GM21360 (cell line): ENCODE measurements around the gene LSM14B.

Experiments
- ATAC-seq: cut with Tn5 transposase; IDR thresholded peaks from one replicate; pipeline ENCODE4 v1.9.1; 2021; ENCODE audit warnings: mild to moderate bottlenecking, moderate library complexity; ENCODE audit not compliant: unreplicated experiment

The LSM14B gene

GRCh38 chr20:62160876-62161275, 38.6 kb downstream of the LSM14B start:
- ATAC-seq: no peak

DNA sequence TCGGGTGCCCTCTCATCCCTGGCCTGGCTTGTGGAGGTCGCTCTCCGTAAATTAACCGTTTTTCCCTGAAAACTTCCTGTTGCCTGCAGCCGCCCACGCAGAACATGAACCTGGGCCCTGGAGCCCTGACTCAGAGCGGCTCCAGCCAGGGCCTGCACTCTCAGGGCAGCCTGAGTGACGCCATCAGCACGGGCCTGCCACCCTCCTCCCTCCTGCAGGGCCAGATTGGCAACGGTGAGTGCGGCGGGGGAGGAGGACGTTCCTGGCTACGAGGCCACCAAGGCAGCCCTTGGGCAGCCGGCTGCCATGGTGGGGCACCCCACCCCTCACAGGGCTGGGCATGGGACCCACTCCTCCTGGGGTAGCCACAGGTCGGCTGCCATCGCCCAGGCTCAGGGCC, 39.1 kb downstream of the LSM14B start:
- no peak for ATAC-seq

DNA sequence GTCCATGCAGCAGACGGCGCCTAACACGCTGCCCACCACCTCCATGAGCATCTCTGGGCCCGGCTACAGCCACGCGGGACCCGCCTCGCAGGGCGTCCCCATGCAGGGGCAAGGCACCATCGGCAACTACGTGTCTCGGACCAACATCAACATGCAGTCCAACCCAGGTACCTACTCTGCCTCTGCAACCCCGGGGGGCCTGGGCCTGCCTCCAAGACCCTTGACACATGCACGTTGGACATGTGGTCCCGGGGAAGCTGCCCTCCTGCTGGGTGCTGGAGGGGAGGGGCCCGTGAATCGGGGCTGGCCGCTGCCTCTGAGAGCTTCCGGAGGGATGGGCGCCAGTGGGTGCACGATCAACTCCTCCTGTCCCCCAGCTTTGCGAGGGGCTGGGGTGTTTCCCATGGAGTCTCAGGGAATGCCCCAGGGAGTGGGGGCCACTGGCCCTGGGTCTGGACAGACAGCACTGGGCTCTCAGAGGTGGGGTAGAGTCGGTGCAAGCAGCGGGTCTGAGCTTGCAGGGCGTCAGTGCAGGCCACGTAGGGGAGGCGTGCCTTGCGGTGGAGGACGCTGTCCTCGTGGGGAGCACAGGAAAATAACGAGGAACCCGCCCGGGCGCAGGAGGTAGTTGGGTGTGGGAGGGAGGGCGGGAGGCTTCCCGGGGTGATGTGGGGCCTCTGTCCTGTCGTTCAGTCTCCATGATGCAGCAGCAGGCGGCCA, 40.6 kb downstream of the LSM14B start:
- ATAC-seq: no peak

- no peak for ATAC-seq
Observed at GRCh38 chr20:62163485-62163865, 41.2 kb downstream of the LSM14B start.

DNA sequence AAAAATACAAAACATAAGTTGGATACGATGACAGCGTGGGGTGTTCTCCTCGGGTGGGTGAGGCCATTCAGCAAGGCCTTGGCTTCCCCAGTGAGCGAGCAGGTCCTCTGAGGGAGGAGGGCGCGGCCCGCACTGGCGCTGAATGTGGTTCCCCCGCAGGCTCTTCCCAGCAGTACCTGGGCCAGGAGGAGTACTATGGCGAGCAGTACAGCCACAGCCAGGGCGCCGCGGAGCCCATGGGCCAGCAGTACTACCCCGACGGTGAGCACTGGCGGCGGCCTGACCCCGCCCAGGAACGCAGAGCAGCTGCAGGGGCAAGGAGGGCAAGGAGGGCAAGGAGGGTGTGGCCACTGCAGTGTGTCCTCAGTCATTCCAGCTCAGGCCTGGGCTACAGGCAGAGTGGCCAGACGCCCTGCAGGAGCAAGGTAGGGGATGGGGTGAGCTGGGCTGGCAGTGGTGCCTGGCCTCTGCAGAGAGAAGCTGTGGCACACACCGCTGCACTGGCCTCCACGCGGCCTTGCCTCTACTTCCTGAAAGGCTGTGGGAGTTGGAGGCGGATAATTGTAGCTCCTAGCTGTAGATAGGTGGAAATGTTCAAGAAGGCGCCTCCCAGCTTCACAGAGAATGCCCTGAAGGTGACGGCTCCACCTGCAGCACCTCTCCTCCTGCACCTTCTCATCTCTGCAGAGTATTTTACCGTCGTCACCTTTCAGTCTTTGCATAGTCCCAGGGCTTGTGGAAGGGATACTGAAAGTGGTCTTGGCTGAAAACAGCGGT, 41.9 kb downstream of the LSM14B start:
- no peak for ATAC-seq

DNA sequence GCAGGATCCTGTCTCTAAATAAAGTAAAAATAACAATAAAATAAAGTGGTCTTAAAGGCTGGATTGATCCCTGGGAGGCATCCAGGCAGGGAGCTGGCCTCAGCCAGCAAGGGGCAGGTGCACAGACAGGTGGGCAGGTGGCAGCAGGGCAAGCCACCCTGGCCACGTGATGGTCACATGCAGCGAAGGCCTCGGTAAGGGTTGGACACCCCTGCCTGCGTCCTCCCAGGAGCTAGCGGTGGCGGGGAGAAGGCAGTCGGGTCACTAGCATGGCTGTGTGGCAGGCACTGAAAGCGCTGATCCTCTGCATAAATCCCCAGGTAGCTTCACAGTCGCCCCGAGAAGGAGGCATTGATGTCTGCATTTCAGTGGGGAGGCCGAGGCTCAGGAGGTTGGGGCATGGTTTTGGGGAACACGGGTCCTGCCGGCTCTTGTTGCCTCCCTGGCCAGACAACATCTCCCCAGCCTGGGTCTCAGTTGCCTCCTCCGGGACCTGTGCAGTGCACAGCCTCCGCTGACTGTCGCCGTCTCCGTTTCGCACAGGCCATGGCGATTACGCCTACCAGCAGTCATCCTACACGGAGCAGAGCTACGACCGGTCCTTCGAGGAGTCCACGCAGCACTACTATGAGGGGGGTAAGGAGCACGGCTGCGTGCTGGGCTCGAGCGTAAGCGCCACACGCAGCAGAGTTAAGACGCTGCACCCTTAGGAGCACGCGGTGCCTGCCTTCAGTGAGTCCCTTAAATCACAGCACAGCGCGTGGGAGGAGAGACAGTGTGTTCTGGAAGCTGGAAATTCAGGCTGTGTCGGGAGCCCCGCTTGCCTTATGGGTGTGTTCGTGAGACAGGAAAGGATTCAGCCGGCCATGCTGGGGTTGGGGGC, 42.8 kb downstream of the LSM14B start:
- ATAC-seq: no peak

DNA sequence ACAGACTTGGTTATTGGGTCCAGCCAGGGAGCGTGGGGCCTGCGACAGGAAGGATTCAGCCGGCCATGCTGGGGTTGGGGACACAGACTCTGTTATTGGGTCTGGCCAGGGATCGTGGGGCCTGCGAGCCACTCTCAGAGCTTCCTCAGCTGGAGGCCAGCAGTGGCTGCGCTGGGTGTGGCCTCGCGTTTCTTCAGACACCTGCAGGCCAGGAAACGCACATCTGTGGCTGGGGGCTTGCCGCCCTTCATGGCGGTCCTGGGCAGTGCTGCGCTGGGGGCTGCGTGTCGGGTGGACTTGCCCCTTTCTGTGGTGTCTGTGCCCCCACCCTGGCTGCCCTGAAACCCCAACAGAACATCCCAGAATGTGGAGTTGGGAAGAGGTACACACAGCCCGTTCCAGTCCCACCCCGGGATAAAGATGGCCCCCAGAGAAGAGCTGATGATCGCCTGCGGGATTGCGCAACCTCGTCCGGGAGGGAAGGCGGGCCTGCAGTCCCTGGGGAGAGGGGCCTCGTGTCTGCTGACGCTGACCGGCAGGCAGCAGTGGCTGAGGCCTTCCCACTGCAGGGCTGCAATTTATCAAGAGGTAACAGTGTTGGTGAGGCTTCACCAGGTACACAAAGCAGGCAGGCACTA, 43.6 kb downstream of the LSM14B start:
- no peak for ATAC-seq

DNA sequence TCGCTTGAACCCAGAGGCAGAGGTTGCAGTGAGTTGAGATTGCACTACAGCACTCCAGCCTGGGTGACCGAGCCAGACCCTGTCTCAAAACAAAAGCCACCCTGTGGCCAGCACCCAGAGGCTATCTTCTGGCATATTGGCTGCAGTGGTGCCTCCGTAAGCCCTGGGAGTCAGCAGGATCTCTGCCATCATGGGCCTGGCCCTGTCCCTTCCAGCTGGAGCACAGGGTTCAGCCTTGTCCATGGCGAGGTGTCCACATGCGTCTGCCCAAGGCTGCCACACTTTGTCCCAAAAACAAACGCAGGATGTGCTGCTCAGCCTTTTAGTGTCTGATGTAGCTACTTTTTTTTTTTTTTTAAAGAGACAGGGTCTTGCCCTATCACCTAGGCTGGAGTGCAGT, 45.2 kb downstream of the LSM14B start:
- no peak for ATAC-seq

GRCh38 chr20:62168061-62168460, 45.8 kb downstream of the LSM14B start:
- ATAC-seq: no peak

DNA sequence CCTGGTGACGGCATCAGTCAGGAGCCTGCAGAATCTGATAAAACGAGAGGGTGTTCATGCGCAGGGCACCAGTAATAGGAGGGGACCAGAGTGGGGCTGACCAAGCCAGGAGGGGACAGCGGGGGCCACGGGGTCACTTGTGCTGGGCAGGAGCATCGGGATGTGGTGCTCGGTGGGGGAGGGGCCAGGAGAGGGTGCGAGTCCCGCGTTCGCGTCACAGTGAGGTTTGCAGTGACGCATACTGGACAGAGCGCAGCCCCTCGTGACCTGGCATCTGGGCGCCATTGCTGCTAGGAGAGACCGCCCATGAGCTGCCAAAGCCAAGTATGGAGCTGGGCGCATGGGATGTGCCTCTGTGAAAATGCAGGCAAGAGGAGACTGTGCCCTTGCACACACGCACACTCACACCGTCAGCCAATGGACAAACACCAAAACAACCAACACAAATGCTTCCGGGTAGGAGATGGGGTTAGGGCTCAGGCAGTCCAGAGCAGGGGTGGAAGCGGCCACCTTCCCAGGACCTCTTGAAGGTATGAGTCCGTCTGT, 46.7 kb downstream of the LSM14B start:
- no peak for ATAC-seq

DNA sequence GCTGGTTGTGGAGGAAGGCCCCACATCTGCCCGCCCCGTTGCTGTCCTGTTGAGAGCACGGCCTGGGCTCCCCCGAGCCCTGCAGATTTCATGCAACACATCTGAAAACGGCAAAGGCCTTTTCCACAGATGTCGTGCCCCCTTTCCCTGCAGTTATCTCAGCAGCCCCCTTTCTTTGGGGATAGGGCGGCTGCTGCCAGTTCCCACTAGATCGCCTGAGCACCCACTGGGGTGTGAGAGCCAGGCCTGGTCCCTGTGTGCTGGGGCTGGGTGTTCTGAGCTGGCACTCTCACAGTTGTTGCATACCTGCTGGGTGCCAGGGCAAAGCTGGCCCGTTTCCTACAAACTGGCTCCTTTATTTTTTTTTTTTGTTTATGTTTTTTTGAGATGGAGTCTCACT, 48.3 kb downstream of the LSM14B start:
- ATAC-seq: no peak

GRCh38 chr20:62171245-62171644, 49.0 kb downstream of the LSM14B start:
- ATAC-seq: no peak

DNA sequence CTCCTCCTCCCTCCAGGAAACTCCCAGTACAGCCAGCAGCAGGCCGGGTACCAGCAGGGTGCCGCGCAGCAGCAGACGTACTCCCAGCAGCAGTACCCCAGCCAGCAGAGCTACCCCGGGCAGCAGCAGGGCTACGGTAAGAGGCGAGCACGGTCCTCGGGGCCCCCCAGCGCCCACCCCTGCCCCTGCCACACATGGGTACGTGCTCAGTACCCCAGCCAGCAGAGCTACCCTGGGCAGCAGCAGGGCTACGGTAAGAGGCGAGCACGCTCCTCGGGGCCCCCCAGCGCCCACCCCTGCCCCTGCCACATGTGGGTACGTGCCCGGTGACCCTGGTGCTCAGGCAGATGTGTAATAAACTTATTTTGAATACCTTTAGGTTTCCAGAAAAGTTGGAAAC, 50.4 kb downstream of the LSM14B start:
- ATAC-seq: no peak

DNA sequence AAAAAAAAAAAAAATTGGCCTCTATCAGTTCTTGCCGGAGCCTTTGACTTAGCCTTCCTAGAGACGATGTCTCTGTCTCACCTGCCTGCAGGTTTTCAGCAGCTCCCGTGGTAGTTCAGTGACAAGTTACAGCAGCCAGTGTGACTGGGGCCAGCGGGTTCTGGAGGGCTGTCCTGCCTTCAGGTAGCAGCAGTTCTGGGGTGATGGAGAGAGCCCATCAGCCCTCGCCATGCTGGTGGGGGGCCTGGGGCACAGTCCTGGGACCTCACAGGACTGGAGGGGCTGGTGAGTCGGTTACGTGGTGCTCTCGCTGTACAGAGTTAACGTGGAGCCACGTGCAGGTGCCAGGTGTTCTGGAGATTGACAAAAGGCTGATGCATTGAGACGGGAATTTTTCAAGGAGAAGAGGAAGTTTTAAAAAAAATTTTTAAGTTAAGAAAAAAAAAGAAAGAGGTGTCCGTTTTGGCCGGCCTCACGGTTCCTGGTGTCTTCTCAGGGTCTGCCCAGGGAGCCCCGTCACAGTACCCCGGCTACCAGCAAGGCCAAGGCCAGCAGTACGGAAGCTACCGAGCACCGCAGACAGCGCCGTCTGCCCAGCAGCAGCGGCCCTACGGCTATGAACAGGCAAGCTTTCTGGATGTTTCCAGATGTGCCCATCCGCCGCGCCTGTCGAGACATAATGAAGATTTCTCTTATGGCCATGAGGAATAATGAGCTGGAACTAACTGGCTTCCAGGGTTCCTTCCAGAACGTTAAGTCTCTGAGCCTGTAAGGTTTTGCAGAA, 51.9 kb downstream of the LSM14B start:
- no peak for ATAC-seq

DNA sequence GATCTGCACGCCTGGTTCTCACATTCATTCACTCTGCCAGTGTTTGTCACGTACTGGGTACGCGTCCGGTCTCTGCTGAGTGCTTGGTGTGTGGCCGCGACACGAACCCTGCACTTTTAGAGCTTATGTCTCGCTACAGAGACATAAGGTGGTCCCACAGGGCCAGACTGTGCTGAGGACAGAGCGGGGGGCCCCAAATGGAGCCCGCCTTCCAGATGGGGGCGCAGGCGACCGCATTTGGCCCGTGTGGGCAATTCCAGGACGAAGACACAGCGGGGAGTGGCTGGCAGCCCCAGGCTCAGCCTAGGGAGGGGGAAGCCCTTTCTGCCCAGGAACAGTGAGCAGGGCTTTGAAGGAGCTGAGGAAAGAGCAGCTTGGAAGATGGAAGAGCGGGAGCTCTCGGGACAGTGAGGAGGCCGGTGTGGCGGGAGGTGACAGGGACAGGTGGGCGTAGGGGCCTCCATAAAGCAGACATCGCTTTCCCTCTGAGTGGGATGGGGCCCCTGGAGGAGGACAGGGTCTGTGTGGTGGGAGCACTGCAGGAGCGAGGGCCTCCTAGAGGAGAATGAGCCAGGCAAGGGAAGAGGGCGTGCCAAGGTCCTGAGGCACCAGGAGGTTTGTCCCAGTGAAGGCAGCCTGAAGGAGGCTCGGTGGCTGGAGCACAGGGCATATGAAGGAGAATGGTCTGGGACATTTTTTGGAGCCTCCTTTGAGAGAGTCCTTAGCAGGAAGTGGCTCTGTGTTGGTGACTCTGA, 52.8 kb downstream of the LSM14B start:
- no peak for ATAC-seq

GRCh38 chr20:62175711-62176110, 53.4 kb downstream of the LSM14B start:
- no peak for ATAC-seq

- no peak for ATAC-seq
Observed at GRCh38 chr20:62176866-62177265, 54.6 kb downstream of the LSM14B start.

DNA sequence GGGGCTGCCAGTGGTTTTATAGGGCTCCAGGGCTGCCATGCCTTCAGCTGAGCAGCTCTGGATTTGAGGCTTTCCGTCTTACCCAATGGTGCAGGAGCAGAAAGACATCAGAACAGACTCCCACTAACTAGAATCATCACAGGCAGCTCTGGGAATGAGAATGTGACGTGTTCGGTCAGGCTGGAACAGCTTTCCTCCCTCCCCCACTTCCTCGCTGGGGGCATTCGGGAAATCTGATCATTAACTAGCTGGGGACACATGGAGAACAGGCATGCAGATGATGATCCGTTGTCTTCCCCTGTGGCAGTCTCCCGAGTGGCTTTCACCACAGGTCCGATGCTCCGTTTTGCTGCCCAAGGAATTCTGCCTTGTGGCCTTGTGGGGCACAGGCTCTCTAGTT, 55.0 kb downstream of the LSM14B start:
- no peak for ATAC-seq
